ENCODE measurements around the gene SLC25A24. TPM values are rescaled to one million over a fixed set of nuclear protein-coding genes. Genes with fewer than 3 reads are reported as not detected.
"Not testable (repeated sequence)": the region's sequence is repeated elsewhere in the genome, so short reads cannot be mapped to it uniquely, and the experiment has no call there.

Gene SLC25A24
- total RNA-seq, 1 experiment from 2014 or later: 70.6 TPM

GRCh38 chr1:108211014-108211413 is 10.9 kb upstream of the SLC25A24 start:
- Histone ChIP-seq H3K36me3 (replicated peaks; ENCODE audit: control insufficient read depth, insufficient read depth, low read length) (no peaks in the 10 kb centered on the region), H3K27me3 (ENCODE audit: control insufficient read depth, insufficient read depth, low read length) (no peaks in the 10 kb centered on the region), H3K4me3 (ENCODE audit: insufficient read depth, low read depth, low read length) (no peak overlapping the region)
- no peak for DNase-seq

- no peaks in the 10 kb centered on the region for H3K36me3 ChIP-seq (replicated peaks; ENCODE audit: control insufficient read depth, insufficient read depth, low read length)
- DNase-seq: no peak
- H3K4me3 ChIP-seq (ENCODE audit: insufficient read depth, low read depth, low read length): no peak overlapping the region
- H3K27me3 ChIP-seq (ENCODE audit: control insufficient read depth, insufficient read depth, low read length): no peaks in the 10 kb centered on the region
Observed at GRCh38 chr1:108209456-108210108, 9.4 kb upstream of the SLC25A24 start.

GRCh38 chr1:108208724-108209446 is 8.7 kb upstream of the SLC25A24 start:
- Histone ChIP-seq H3K27me3 (ENCODE audit: control insufficient read depth, insufficient read depth, low read length) (no peaks in the 10 kb centered on the region), H3K4me3 (ENCODE audit: insufficient read depth, low read depth, low read length) (no peak overlapping the region), H3K36me3 (replicated peaks; ENCODE audit: control insufficient read depth, insufficient read depth, low read length) (no peaks in the 10 kb centered on the region)
- DNase-seq: no peak

DNA sequence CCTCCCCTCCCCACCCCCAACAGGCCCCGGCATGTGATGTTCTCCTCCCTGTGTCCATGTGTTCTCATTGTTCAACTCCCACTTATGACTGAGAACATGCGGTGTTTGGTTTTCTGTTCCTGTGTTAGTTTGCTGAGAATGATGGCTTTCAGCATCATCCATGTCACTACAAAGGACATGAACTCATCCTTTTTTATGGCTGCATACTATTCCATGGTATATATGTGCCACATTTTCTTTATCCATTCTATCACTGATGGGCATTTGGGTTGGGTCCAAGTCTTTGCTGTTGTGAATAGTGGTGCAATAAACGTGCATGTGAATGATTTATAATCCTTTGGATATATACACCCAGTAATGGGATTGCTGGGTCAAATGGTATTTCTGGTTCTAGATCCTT is 3.4 kb upstream of the SLC25A24 start:
- not testable (repeated sequence) for DNase-seq; H3K36me3 ChIP-seq (replicated peaks; ENCODE audit: control insufficient read depth, insufficient read depth, low read length); H3K27me3 ChIP-seq (ENCODE audit: control insufficient read depth, insufficient read depth, low read length); H3K4me3 ChIP-seq (ENCODE audit: insufficient read depth, low read depth, low read length)

GRCh38 chr1:108201687-108202086 is 1.5 kb upstream of the SLC25A24 start:
- H3K4me3 ChIP-seq (ENCODE audit: insufficient read depth, low read depth, low read length): no peak overlapping the region

GRCh38 chr1:108200687-108201051 is 526 bp upstream of the SLC25A24 start:
- Histone ChIP-seq H3K27me3 (ENCODE audit: control insufficient read depth, insufficient read depth, low read length) (peaks cover 6% of the 10 kb centered on the region), H3K4me3 (ENCODE audit: insufficient read depth, low read depth, low read length) (peak overlapping the region; percentile 94), H3K36me3 (replicated peaks; ENCODE audit: control insufficient read depth, insufficient read depth, low read length) (peaks cover 4% of the 10 kb centered on the region)
- peak; percentile 53 for DNase-seq

More at GRCh38 chr1:108201687-108202086, 1.5 kb upstream of the SLC25A24 start:
- Histone ChIP-seq H3K27me3 (ENCODE audit: control insufficient read depth, insufficient read depth, low read length) (peaks cover 6% of the 10 kb centered on the region), H3K36me3 (replicated peaks; ENCODE audit: control insufficient read depth, insufficient read depth, low read length) (peaks cover 4% of the 10 kb centered on the region)
- no peak for DNase-seq

GRCh38 chr1:108199201-108199691 is 897 bp downstream of the SLC25A24 start:
- peak; percentile 40 for DNase-seq
- H3K4me3 ChIP-seq (ENCODE audit: insufficient read depth, low read depth, low read length): peak overlapping the region; percentile 94
- peaks cover 6% of the 10 kb centered on the region for H3K27me3 ChIP-seq (ENCODE audit: control insufficient read depth, insufficient read depth, low read length)
- H3K36me3 ChIP-seq (replicated peaks; ENCODE audit: control insufficient read depth, insufficient read depth, low read length): peaks cover 6% of the 10 kb centered on the region

DNA sequence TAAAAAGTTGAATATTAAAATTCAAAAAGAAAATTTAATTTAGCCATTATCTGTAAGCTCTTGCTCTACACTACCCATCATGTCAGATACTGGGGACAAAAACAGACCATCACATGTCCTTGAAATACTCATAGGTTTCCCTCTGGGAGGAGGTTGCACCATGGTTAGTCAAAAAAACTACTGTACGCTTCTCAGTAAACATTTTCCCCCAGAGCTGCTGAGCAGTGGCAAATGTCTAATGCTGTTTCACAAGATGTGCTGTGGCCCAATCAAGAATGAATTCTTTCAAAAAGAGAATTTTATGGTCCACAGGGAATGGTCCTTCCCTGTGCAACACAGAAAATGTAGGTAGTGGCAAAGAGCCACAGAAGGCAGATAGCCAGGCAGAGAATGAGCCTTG is 6.1 kb downstream of the SLC25A24 start:
- H3K36me3 ChIP-seq (replicated peaks; ENCODE audit: control insufficient read depth, insufficient read depth, low read length): peaks cover 6% of the 10 kb centered on the region
- no peak for DNase-seq
- H3K27me3 ChIP-seq (ENCODE audit: control insufficient read depth, insufficient read depth, low read length): no peaks in the 10 kb centered on the region
- H3K4me3 ChIP-seq (ENCODE audit: insufficient read depth, low read depth, low read length): no peak overlapping the region

GRCh38 chr1:108193333-108193732 is 6.8 kb downstream of the SLC25A24 start:
- no peak for DNase-seq
- Histone ChIP-seq H3K36me3 (replicated peaks; ENCODE audit: control insufficient read depth, insufficient read depth, low read length) (peaks cover 6% of the 10 kb centered on the region), H3K4me3 (ENCODE audit: insufficient read depth, low read depth, low read length) (no peak overlapping the region), H3K27me3 (ENCODE audit: control insufficient read depth, insufficient read depth, low read length) (no peaks in the 10 kb centered on the region)

DNA sequence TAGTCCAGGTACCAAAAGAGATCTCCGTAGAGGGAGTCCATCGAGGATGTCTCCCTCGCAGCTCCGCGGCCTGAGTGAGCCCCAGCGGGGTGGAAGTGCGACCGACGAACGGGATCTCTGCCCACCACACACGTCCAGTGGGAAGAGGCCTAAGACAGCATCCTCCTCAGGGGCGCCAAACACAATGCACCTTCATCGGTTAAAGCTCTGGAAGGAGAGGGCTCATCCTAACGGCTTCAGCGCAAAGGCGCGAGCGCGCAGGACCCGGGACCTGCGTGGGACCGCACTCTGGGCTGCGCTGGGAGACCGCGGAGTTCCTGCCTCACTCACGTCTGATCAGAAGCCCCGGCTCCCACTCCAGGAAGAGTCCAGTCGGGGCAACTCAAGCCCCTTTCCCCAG is 7.6 kb downstream of the SLC25A24 start:
- DNase-seq: no peak
- Histone ChIP-seq H3K36me3 (replicated peaks; ENCODE audit: control insufficient read depth, insufficient read depth, low read length) (peaks cover 4% of the 10 kb centered on the region), H3K4me3 (ENCODE audit: insufficient read depth, low read depth, low read length) (no peak overlapping the region), H3K27me3 (ENCODE audit: control insufficient read depth, insufficient read depth, low read length) (no peaks in the 10 kb centered on the region)

GRCh38 chr1:108190686-108191416 is 9.3 kb downstream of the SLC25A24 start:
- Histone ChIP-seq H3K36me3 (replicated peaks; ENCODE audit: control insufficient read depth, insufficient read depth, low read length) (peaks cover 2% of the 10 kb centered on the region), H3K4me3 (ENCODE audit: insufficient read depth, low read depth, low read length) (no peak overlapping the region), H3K27me3 (ENCODE audit: control insufficient read depth, insufficient read depth, low read length) (no peaks in the 10 kb centered on the region)
- no peak for DNase-seq

- Histone ChIP-seq H3K4me3 (ENCODE audit: insufficient read depth, low read depth, low read length) (no peak overlapping the region), H3K36me3 (replicated peaks; ENCODE audit: control insufficient read depth, insufficient read depth, low read length) (peaks cover under 1% of the 10 kb centered on the region), H3K27me3 (ENCODE audit: control insufficient read depth, insufficient read depth, low read length) (no peaks in the 10 kb centered on the region)
- DNase-seq: no peak
Observed at GRCh38 chr1:108190001-108190634, 10.0 kb downstream of the SLC25A24 start.

DNA sequence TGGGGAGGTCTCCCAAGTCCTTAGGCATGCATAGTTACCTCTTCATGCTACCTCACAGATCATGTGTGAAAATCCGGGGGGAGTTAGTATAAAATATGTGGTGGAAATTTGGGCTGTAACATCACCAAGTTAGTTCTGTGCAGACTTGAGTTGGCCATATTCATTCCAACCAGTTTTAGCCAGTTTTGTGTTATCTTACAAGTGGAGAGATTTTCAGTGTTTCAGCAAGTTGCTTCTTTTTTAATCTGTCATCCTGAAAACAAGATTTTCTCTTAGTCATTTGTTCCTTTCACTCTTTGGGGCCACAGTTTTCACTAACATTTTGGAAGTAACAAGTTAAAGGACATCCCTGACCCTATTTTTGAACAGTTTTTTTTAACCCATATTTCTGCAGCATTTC is 11.3 kb downstream of the SLC25A24 start:
- H3K36me3 ChIP-seq (replicated peaks; ENCODE audit: control insufficient read depth, insufficient read depth, low read length): no peaks in the 10 kb centered on the region; the same call in 1 of the 2 replicates
- H3K4me3 ChIP-seq (ENCODE audit: insufficient read depth, low read depth, low read length): no peak overlapping the region
- DNase-seq: no peak
- H3K27me3 ChIP-seq (ENCODE audit: control insufficient read depth, insufficient read depth, low read length): no peaks in the 10 kb centered on the region

DNA sequence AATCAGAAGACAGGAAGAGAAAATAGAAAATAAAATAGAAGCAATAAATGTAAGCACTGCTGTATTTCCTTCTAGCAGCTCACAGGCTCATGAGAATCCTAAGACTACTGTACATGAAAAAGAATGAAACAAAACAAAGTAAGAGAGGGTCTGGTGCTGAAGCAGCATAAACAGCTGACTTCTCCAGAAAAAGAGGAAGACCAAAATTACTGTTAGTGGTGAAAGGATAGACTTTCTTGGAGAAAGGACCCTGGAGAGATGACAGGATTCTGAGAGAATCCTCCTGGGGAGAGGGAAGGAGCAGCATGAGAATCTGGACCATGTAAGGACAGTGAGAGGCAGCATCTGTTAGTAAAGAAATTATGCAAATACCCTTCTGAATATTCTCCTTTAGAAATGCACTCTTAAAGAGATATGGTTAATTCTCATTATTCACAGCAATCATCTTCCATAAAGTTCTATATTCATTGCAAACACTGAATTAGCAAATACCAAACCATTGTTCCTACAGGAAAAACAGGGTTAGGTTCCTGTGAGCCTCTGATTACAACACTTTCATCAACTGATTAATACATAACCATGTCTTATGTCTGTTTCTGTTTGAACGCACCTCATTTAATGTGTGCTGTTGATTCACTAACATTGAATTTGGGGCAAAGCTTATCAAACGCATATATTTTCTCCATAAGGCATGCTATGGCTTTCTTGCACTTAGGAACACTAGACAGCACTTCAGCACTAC is 17.0 kb downstream of the SLC25A24 start:
- no peak for DNase-seq
- H3K4me3 ChIP-seq (ENCODE audit: insufficient read depth, low read depth, low read length): no peak overlapping the region
- no peaks in the 10 kb centered on the region for H3K27me3 ChIP-seq (ENCODE audit: control insufficient read depth, insufficient read depth, low read length)
- H3K36me3 ChIP-seq (replicated peaks; ENCODE audit: control insufficient read depth, insufficient read depth, low read length): peaks cover 2% of the 10 kb centered on the region

Measured in H7 (cell line).